Endothelial cell (in vitro differentiated cells): ENCODE data around the gene DKKL1. TPM values are rescaled to one million over a fixed set of nuclear protein-coding genes. Genes with fewer than 3 reads are reported as not detected.

Source experiments
- DNase-seq: peaks from one replicate; pipeline ENCODE4 v3.0.0; 2021; ENCODE audit warnings: low spot score
- H3K27ac Mint-ChIP-seq: one replicate; pipeline ENCODE4 v1.8.0; 2021; ENCODE audit warnings: mixed read lengths, inconsistent platforms; ENCODE audit not compliant: unreplicated experiment
- H3K27me3 Mint-ChIP-seq: one replicate; pipeline ENCODE4 v1.8.0; 2021; ENCODE audit warnings: mild to moderate bottlenecking, moderate library complexity, mixed read lengths, inconsistent platforms; ENCODE audit not compliant: unreplicated experiment
- H3K36me3 Mint-ChIP-seq: one replicate; pipeline ENCODE4 v1.8.0; 2021; ENCODE audit warnings: mild to moderate bottlenecking, low read depth, mixed read lengths, inconsistent platforms; ENCODE audit not compliant: unreplicated experiment
- H3K4me1 Mint-ChIP-seq: one replicate; pipeline ENCODE4 v1.8.0; 2021; ENCODE audit warnings: mild to moderate bottlenecking, mixed read lengths, inconsistent platforms; ENCODE audit not compliant: unreplicated experiment
- H3K4me3 Mint-ChIP-seq: one replicate; pipeline ENCODE4 v1.8.0; 2021; ENCODE audit warnings: mild to moderate bottlenecking, mixed read lengths, inconsistent platforms; ENCODE audit not compliant: unreplicated experiment
- H3K9me3 Mint-ChIP-seq: one replicate; pipeline ENCODE4 v1.8.0; 2021; ENCODE audit warnings: mixed read lengths, inconsistent platforms; ENCODE audit not compliant: unreplicated experiment
- total RNA-seq: library from RNA; stranded (reverse); fragmentation: NEBNext Ultra II Directional; extraction: Animal tissue kit (Norgen Biotek cat#: 25700); gene quantifications from one replicate; pipeline ENCODE4 v1.2.1, GENCODE V29; 2021; ENCODE audit not compliant: unreplicated experiment
- TF ChIP-seq, protein P1 (sequence below): fragments of 200-600 bp; sonication (generic); IDR thresholded peaks from one replicate; pipeline ENCODE4 v1.5.0; 2021; ENCODE audit warnings: antibody characterized with exemption; ENCODE audit not compliant: unreplicated experiment

DKKL1 gene
- total RNA-seq, 1 donor from 2014 or later = 2.2 TPM

DNA sequence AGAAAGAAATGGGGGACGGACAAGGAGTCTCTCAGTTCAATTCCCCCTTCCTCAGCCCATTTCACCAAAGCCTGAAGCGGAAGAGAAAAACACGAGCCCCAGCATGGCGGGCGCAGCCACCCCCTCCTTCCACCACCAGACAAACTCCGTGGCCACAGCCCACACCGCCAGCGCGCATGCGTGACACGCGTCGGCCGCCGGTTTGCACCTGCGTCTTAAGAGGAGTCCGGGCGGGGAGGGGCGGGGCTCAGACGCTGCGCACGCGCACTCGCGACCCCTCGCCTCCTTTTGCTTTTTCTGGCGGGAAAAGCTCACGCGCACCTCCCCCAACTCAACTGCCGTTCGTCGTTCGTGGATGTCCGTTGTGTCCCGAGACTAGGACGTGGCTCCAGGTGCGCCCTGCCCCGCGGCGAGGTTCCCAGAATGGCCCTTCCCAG, 24.3 kb downstream of the DKKL1 start, which contains the start of gene KASH5:
Gene KASH5 (plus strand): TSS at position 314 of the 437 bp plus-strand sequence. CDS start 2,635 bp downstream, outside the sequence.
- Mint-ChIP-seq H3K27ac (no peak within 1 kb of the TSS), H3K4me1 (peaks cover 5% of the 10 kb centered on the region), H3K27me3 (peaks cover 8% of the 10 kb centered on the region), H3K36me3 (peaks cover 7% of the 10 kb centered on the region), H3K4me3 (no peak within 1 kb of the TSS), H3K9me3 (no peaks in the 10 kb centered on the region)
- TF ChIP-seq, protein P1, sequence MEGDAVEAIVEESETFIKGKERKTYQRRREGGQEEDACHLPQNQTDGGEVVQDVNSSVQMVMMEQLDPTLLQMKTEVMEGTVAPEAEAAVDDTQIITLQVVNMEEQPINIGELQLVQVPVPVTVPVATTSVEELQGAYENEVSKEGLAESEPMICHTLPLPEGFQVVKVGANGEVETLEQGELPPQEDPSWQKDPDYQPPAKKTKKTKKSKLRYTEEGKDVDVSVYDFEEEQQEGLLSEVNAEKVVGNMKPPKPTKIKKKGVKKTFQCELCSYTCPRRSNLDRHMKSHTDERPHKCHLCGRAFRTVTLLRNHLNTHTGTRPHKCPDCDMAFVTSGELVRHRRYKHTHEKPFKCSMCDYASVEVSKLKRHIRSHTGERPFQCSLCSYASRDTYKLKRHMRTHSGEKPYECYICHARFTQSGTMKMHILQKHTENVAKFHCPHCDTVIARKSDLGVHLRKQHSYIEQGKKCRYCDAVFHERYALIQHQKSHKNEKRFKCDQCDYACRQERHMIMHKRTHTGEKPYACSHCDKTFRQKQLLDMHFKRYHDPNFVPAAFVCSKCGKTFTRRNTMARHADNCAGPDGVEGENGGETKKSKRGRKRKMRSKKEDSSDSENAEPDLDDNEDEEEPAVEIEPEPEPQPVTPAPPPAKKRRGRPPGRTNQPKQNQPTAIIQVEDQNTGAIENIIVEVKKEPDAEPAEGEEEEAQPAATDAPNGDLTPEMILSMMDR = no peak
- DNase-seq = no peak

GRCh38 chr19:49389406-49389805, 25.7 kb downstream of the DKKL1 start:
- TF ChIP-seq, protein P1 = no peak
- H3K4me3 Mint-ChIP-seq = no peak overlapping the region

DNA sequence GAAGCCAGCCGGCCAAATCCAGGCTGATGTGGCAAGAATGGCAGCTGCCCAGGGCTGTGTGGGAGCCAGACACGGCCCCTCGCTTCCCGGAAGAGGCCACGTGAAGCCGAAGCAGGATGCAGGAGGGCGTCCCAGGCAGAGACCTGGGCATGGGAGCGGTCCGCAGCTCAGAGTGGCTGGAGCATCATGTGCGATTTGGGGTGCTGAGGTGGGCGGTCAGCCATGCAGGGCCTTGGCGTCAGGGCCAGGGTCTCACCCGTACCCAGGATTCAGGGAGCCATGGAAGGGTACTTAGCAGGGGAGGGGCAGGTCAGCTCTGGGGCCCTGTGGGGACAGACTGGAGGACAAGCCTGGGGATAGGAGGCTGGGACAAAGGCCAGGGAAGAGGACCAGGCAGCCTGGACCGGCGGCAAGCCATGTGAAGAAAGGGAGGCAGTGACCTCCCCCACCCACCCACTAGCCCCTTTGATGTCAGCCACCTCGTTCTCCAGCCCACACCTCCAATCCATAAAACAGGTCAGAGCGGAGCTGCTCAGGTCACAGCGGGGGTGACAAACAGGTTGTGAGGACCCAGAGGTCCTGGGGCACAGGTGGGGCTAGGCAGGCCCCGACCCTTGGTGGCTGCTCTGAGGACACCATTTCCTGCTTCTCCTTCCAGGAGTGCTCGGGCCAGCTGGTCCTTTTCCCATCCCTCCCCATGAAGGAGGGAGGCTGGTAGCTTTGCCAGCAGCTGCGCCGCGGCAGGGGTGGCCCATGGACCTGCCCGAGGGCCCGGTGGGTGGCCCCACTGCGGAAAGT, 26.7 kb downstream of the DKKL1 start:
- no peak overlapping the region for H3K4me3 Mint-ChIP-seq
- H3K36me3 Mint-ChIP-seq = peaks cover 7% of the 10 kb centered on the region
- no peaks in the 10 kb centered on the region for H3K9me3 Mint-ChIP-seq
- H3K4me1 Mint-ChIP-seq = peaks cover 5% of the 10 kb centered on the region
- no peak for DNase-seq
- H3K27me3 Mint-ChIP-seq = peaks cover 13% of the 10 kb centered on the region
- no peak overlapping the region for H3K27ac Mint-ChIP-seq
- TF ChIP-seq, protein P1 = no peak

More at GRCh38 chr19:49389406-49389805, 25.7 kb downstream of the DKKL1 start:
- H3K27ac Mint-ChIP-seq = no peak overlapping the region
- peaks cover 11% of the 10 kb centered on the region for H3K27me3 Mint-ChIP-seq
- no peak for DNase-seq
- no peaks in the 10 kb centered on the region for H3K9me3 Mint-ChIP-seq
- peaks cover 5% of the 10 kb centered on the region for H3K4me1 Mint-ChIP-seq
- peaks cover 7% of the 10 kb centered on the region for H3K36me3 Mint-ChIP-seq

DNA sequence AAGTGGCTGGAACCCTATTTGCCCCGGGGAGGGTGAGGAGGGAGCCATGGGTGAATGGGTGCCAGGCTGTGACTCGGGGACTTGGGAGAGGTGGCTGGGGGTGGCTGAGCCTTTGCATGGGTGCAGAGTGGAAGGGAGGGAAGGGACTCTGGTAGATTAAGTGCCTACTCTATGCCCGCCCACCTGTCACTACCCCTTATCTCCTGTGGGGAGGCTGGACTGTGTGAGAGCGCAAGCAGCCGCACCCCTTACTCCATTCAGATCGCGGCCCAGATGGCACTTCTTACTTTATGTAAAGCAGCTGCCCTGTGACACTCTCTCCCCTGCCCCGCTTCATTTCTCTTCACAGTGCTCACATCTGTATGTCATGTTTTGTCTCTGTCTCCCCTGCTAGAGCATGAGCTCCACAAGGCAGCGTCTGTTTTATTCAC, 27.3 kb downstream of the DKKL1 start:
- no peaks in the 10 kb centered on the region for H3K9me3 Mint-ChIP-seq
- H3K36me3 Mint-ChIP-seq = peaks cover 7% of the 10 kb centered on the region
- H3K4me1 Mint-ChIP-seq = peaks cover 5% of the 10 kb centered on the region
- no peak overlapping the region for H3K27ac Mint-ChIP-seq
- H3K4me3 Mint-ChIP-seq = no peak overlapping the region
- H3K27me3 Mint-ChIP-seq = peaks cover 13% of the 10 kb centered on the region
- TF ChIP-seq, protein P1 = no peak
- no peak for DNase-seq
